H9 (cell line): ENCODE results near the gene TEAD1. TPM values are rescaled to one million over a fixed set of nuclear protein-coding genes. Genes with fewer than 3 reads are reported as not detected.

Experiments
- DNase-seq: peaks from one replicate; pipeline ENCODE4 v3.0.0-alpha.2; 2017
- H2AFZ ChIP-seq: one replicate; pipeline ENCODE4 v1.6.1; 2013; ENCODE audit warnings: mild to moderate bottlenecking, low read length, control low read depth, moderate library complexity
- H2AK5ac ChIP-seq: 2 replicates; pipeline ENCODE4 v1.6.1; 2013; ENCODE audit warnings: low read length, control low read depth, mixed read lengths; ENCODE audit not compliant: insufficient read length
- H2BK120ac ChIP-seq: one replicate; pipeline ENCODE4 v1.6.1; 2013; ENCODE audit warnings: low read depth, mild to moderate bottlenecking, low read length, control low read depth, inconsistent platforms; ENCODE audit not compliant: poor library complexity, severe bottlenecking
- H2BK12ac ChIP-seq: 2 replicates; pipeline ENCODE4 v1.6.1; 2013; ENCODE audit warnings: low read length, control low read depth, mixed read lengths, low read depth; ENCODE audit not compliant: insufficient read length
- H2BK15ac ChIP-seq: 2 replicates; pipeline ENCODE4 v1.6.1; 2013; ENCODE audit warnings: low read depth, low read length, control low read depth
- H2BK20ac ChIP-seq: one replicate; pipeline ENCODE4 v1.6.1; 2013; ENCODE audit warnings: low read depth, mild to moderate bottlenecking, low read length, control low read depth, inconsistent platforms; ENCODE audit not compliant: poor library complexity, severe bottlenecking
- H2BK5ac ChIP-seq: 2 replicates; pipeline ENCODE4 v1.6.1; 2013; ENCODE audit warnings: low read length, control low read depth, mixed read lengths; ENCODE audit not compliant: insufficient read length
- H3K14ac ChIP-seq: 2 replicates; pipeline ENCODE4 v1.6.1; 2013; ENCODE audit warnings: low read length, control low read depth; ENCODE audit not compliant: insufficient read depth
- H3K18ac ChIP-seq: 2 replicates; pipeline ENCODE4 v1.6.1; 2013; ENCODE audit warnings: low read depth, mild to moderate bottlenecking, mixed read lengths, low read length, control low read depth; ENCODE audit not compliant: insufficient read length
- H3K23ac ChIP-seq: 2 replicates; pipeline ENCODE4 v1.6.1; 2013; ENCODE audit warnings: low read length, control low read depth, mixed read lengths, low read depth; ENCODE audit not compliant: insufficient read length
- H3K23me2 ChIP-seq: 2 replicates; pipeline ENCODE4 v1.6.1; 2013; ENCODE audit warnings: low read depth, mild to moderate bottlenecking, mixed read lengths, low read length, control low read depth; ENCODE audit not compliant: insufficient read length, poor library complexity, severe bottlenecking
- H3K27ac ChIP-seq: 2 replicates; pipeline ENCODE4 v1.5.1; 2013; ENCODE audit warnings: low read length, control low read depth, mixed read lengths, low read depth; ENCODE audit not compliant: insufficient read length
- H3K27me3 ChIP-seq: 2 replicates; pipeline ENCODE4 v1.6.1; 2013; ENCODE audit warnings: low read length, control low read depth, inconsistent platforms; ENCODE audit not compliant: insufficient read depth
- H3K4ac ChIP-seq: 2 replicates; pipeline ENCODE4 v1.6.1; 2013; ENCODE audit warnings: low read depth, mild to moderate bottlenecking, control low read depth, inconsistent platforms, low read length, moderate library complexity
- H3K4me1 ChIP-seq: 2 replicates; pipeline ENCODE4 v1.6.1; 2013; ENCODE audit warnings: low read length, control low read depth, inconsistent platforms; ENCODE audit not compliant: insufficient read depth
- H3K4me2 ChIP-seq: 2 replicates; pipeline ENCODE4 v1.6.1; 2013; ENCODE audit warnings: low read length, control low read depth, mixed read lengths; ENCODE audit not compliant: insufficient read length, insufficient read depth
- H3K56ac ChIP-seq: 2 replicates; pipeline ENCODE4 v1.6.1; 2013; ENCODE audit warnings: low read depth, mild to moderate bottlenecking, mixed read lengths, low read length, control low read depth; ENCODE audit not compliant: insufficient read length
- H3K79me1 ChIP-seq: 2 replicates; pipeline ENCODE4 v1.6.1; 2013; ENCODE audit warnings: low read depth, mild to moderate bottlenecking, moderate library complexity, low read length, control low read depth, inconsistent platforms; ENCODE audit not compliant: insufficient read depth, poor library complexity, severe bottlenecking
- H3K79me2 ChIP-seq: 2 replicates; pipeline ENCODE4 v1.6.1; 2013; ENCODE audit warnings: low read length, control low read depth, inconsistent platforms; ENCODE audit not compliant: insufficient read depth
- H3K9ac ChIP-seq: 2 replicates; pipeline ENCODE4 v1.6.1; 2013; ENCODE audit warnings: low read length, control low read depth, mixed read lengths; ENCODE audit not compliant: insufficient read length; ENCODE audit errors: extremely low read depth
- H3K9me3 ChIP-seq: one replicate; pipeline ENCODE4 v1.6.1; 2013; ENCODE audit warnings: low read depth, low read length, inconsistent platforms; ENCODE audit not compliant: control insufficient read depth
- H3T11ph ChIP-seq: one replicate; pipeline ENCODE4 v1.6.1; 2013; ENCODE audit warnings: mild to moderate bottlenecking, low read length, control low read depth, inconsistent platforms
- H4K20me1 ChIP-seq: one replicate; pipeline ENCODE4 v1.6.1; 2013; ENCODE audit not compliant: control insufficient read depth, insufficient read length, insufficient read depth
- H4K5ac ChIP-seq: 2 replicates; pipeline ENCODE4 v1.6.1; 2013; ENCODE audit warnings: low read depth, mild to moderate bottlenecking, mixed read lengths, low read length, control low read depth; ENCODE audit not compliant: insufficient read length
- H4K8ac ChIP-seq: replicated peaks from 2 replicates; pipeline ENCODE4 v1.6.1; 2013; ENCODE audit warnings: low read length, control low read depth, mixed read lengths, low read depth; ENCODE audit not compliant: insufficient read length
- H4K91ac ChIP-seq: 2 replicates; pipeline ENCODE4 v1.6.1; 2013; ENCODE audit warnings: low read depth, mild to moderate bottlenecking, moderate library complexity, mixed read lengths, low read length, control low read depth; ENCODE audit not compliant: insufficient read length
- H3K27ac Mint-ChIP-seq, 3 experiments: 2 replicates in 2 of 3; 3 replicates in 1 of 3; pipeline ENCODE4 v1.8.0; 2020 to 2021; ENCODE audit warnings: mixed read lengths in 3 of 3, mild to moderate bottlenecking in 1 of 3, moderate library complexity in 1 of 3
- H3K27me3 Mint-ChIP-seq: 2 replicates; pipeline ENCODE4 v1.8.0; 2021; ENCODE audit warnings: low read depth, mild to moderate bottlenecking, moderate library complexity, mixed read lengths
- H3K36me3 Mint-ChIP-seq, 3 experiments: 2 replicates in 2 of 3; 3 replicates in 1 of 3; pipeline ENCODE4 v1.8.0; 2020 to 2021; ENCODE audit warnings: low read depth in 3 of 3, mixed read lengths in 3 of 3; ENCODE audit not compliant: insufficient read depth in 1 of 3
- H3K4me1 Mint-ChIP-seq, 2 experiments: 2 replicates each; pipeline ENCODE4 v1.8.0; 2020; ENCODE audit warnings: mixed read lengths in 2 of 2
- H3K4me3 Mint-ChIP-seq, 2 experiments: 2 replicates in 1 of 2; 3 replicates in 1 of 2; pipeline ENCODE4 v1.8.0; 2020 to 2021; ENCODE audit warnings: mild to moderate bottlenecking in 2 of 2, mixed read lengths in 2 of 2, moderate library complexity in 1 of 2
- H3K9me3 Mint-ChIP-seq, 2 experiments: 2 replicates in 1 of 2; 3 replicates in 1 of 2; pipeline ENCODE4 v1.8.0; 2020; ENCODE audit warnings: mild to moderate bottlenecking in 2 of 2, mixed read lengths in 2 of 2, moderate library complexity in 1 of 2
- CTCF ChIP-seq: fragments of 200-600 bp; sonication (generic); conservative IDR thresholded peaks from 3 replicates; pipeline ENCODE4 v1.8.0; 2021; ENCODE audit warnings: antibody characterized with exemption, mild to moderate bottlenecking
- WGBS: extraction: QIAGEN DNeasy Blood & Tissue Kit; methylation state at CpG from one replicate; pipeline ENCODE4 v1.1.7; 2013; ENCODE audit warnings: missing lambda C conversion rate, low lambda C conversion rate, mixed read lengths; ENCODE audit not compliant: insufficient read length; ENCODE audit errors: extremely low coverage; 5-methylcytosine and 5-hydroxymethylcytosine counted together
- total RNA-seq: library from RNA; stranded (reverse); gene quantifications from 2 replicates; pipeline ENCODE4 v1.2.1, GENCODE V29; 2021

TEAD1 gene
- total RNA-seq, 1 experiment from 2014 or later = 75.1 TPM

GRCh38 chr11:12680246-12680939 is 6.2 kb downstream of the TEAD1 start:
- Histone ChIP-seq H3K56ac (no peak overlapping the region), H3K79me1 (peaks cover 4% of the 10 kb centered on the region), H3K4me1 (peaks cover 36% of the 10 kb centered on the region), H4K8ac (no peak overlapping the region), H2BK120ac (no peak overlapping the region), H3K4ac (no peak overlapping the region), H2AFZ (no peak overlapping the region), H2BK5ac (no peak overlapping the region), H3K14ac (no peak overlapping the region), H3T11ph (no peak overlapping the region), H4K20me1 (no peaks in the 10 kb centered on the region), H2BK20ac (no peak overlapping the region), H2AK5ac (no peak overlapping the region), H3K27me3 (peaks cover 4% of the 10 kb centered on the region; the same call in 1 of the 2 replicates), H3K9ac (no peak overlapping the region), H2BK12ac (no peak overlapping the region), H3K27ac (peak overlapping the region; percentile 71), H3K79me2 (peaks cover 28% of the 10 kb centered on the region; the same call in 1 of the 2 replicates), H4K5ac (no peak overlapping the region), H3K4me2 (peak overlapping the region; percentile 60), H3K23me2 (peaks cover 8% of the 10 kb centered on the region), H2BK15ac (no peak overlapping the region), H3K23ac (no peak overlapping the region), H3K18ac (no peak overlapping the region), H3K9me3 (no peaks in the 10 kb centered on the region), H4K91ac (no peak overlapping the region)
- DNase-seq = peak; percentile 96
- TF ChIP-seq CTCF = no peak
- H3K27ac Mint-ChIP-seq = peak overlapping the region; percentile 94 to 98 (median 98)
- peaks cover 40% of the 10 kb centered on the region for H3K27me3 Mint-ChIP-seq
- no peaks in the 10 kb centered on the region for H3K9me3 Mint-ChIP-seq
- H3K36me3 Mint-ChIP-seq = peaks cover 5 to 12% (median 11%) of the 10 kb centered on the region in 3 experiments
- no CpG with 5 or more reads among the region's 21 CpGs for WGBS
- H3K4me1 Mint-ChIP-seq = peaks cover 93 to 94% of the 10 kb centered on the region in 2 experiments
- H3K4me3 Mint-ChIP-seq = peak overlapping the region; percentile 62 to 78
